Effector CD8-positive, alpha-beta T cell (primary cell): ENCODE data around the gene NEK9.
A peak's percentile ranks its signal among the peaks of the same experiment; 100 is the strongest.

Experiments
- DNase-seq: peaks from one replicate; lab custom pipeline; 2025; lab: John Stamatoyannopoulos, UW

Gene NEK9

GRCh38 chr14:75067212-75067611, 59.6 kb downstream of the NEK9 start:
- no peak for DNase-seq

- no peak for DNase-seq
Observed at GRCh38 chr14:75066691-75067090, 60.2 kb downstream of the NEK9 start.

GRCh38 chr14:75064205-75064567, 62.7 kb downstream of the NEK9 start:
- DNase-seq: no peak

- peak; percentile 84 for DNase-seq
Observed at GRCh38 chr14:75063491-75064204, 63.2 kb downstream of the NEK9 start, which contains the start of gene ACYP1. Gene ACYP1 (minus strand): TSS chr14:75064024. CDS start chr14:75063553, 471 bp downstream.

GRCh38 chr14:75063013-75063412, 63.8 kb downstream of the NEK9 start:
- no peak for DNase-seq

GRCh38 chr14:75060420-75060819, 66.4 kb downstream of the NEK9 start:
- DNase-seq: no peak

- DNase-seq: no peak
Observed at GRCh38 chr14:75059642-75060041, 67.2 kb downstream of the NEK9 start.

- DNase-seq: no peak
Observed at GRCh38 chr14:75054421-75054820, 72.4 kb downstream of the NEK9 start.

- DNase-seq: no peak
Observed at GRCh38 chr14:75053396-75054291, 73.2 kb downstream of the NEK9 start.

- no peak for DNase-seq
Observed at GRCh38 chr14:75051556-75051899, 75.3 kb downstream of the NEK9 start.

GRCh38 chr14:75050852-75051555, 75.8 kb downstream of the NEK9 start, which contains the start of gene MLH3:
Gene MLH3 (minus strand): TSS chr14:75051467. CDS start chr14:75049655, 1,812 bp downstream.
- peak; percentile 74 for DNase-seq

- no peak for DNase-seq
Observed at GRCh38 chr14:75049731-75050201, 77.1 kb downstream of the NEK9 start.

GRCh38 chr14:75049136-75049535, 77.7 kb downstream of the NEK9 start:
- DNase-seq: no peak

GRCh38 chr14:75048101-75048500, 78.7 kb downstream of the NEK9 start:
- DNase-seq: no peak

GRCh38 chr14:75047506-75047905, 79.3 kb downstream of the NEK9 start:
- no peak for DNase-seq

GRCh38 chr14:75046899-75047298, 79.9 kb downstream of the NEK9 start:
- DNase-seq: no peak

GRCh38 chr14:75046275-75046674, 80.6 kb downstream of the NEK9 start:
- DNase-seq: no peak

GRCh38 chr14:75044752-75045151, 82.1 kb downstream of the NEK9 start:
- DNase-seq: no peak

GRCh38 chr14:75044322-75044721, 82.5 kb downstream of the NEK9 start:
- DNase-seq: no peak

GRCh38 chr14:75042035-75042434, 84.8 kb downstream of the NEK9 start:
- DNase-seq: no peak

GRCh38 chr14:75041613-75042012, 85.2 kb downstream of the NEK9 start:
- DNase-seq: no peak

GRCh38 chr14:75040959-75041358, 85.9 kb downstream of the NEK9 start:
- DNase-seq: no peak
